ENCODE data around the gene SLC31A2.

The SLC31A2 gene

DNA sequence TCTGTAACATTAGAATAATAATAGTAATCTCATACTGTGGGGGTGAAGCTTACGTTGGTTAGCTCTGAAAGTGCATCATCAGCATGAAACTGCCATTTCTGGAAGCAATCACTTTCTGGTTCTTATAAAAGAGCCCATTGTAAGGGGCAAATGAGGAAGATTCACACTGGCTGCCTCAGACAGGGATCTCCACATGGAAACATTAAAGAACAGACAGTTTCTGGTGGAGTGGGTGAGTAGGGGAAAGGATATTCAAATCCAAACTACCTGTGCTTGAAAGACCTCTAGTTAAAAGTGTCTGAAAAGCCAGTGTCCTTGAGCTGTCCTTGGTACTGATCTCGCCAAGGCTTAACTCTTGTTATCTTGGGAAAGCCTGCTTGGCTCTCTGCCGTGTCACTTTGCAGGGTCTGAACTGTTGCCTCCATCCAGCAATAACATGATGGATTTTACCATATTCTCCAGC, 19.1 kb upstream of the SLC31A2 start:
- no peaks in the 10 kb centered on the region for H3K27me3 ChIP-seq (ENCODE audit: low read length)
- H4K20me1 ChIP-seq (ENCODE audit: low read depth, low read length): no peaks in the 10 kb centered on the region
- H3K4me3 ChIP-seq (ENCODE audit: insufficient read depth, low read length, poor library complexity, severe bottlenecking): no peak overlapping the region
- no peak overlapping the region for H3K4me2 ChIP-seq (ENCODE audit: low read depth, low read length, poor library complexity, severe bottlenecking)
- no peaks in the 10 kb centered on the region for H3K79me2 ChIP-seq (ENCODE audit: insufficient read depth, low read length)
- H2AFZ ChIP-seq (ENCODE audit: low read depth, low read length, severe bottlenecking): no peak overlapping the region
- no peaks in the 10 kb centered on the region for H3K36me3 ChIP-seq (ENCODE audit: low read length)
- no peak for TF ChIP-seq EZH2phosphoT487 (conservative IDR thresholded peaks at IDR 0.05; ENCODE audit: low read length)
- no peaks in the 10 kb centered on the region for H3K9me2 ChIP-seq (replicated peaks; ENCODE audit: insufficient read depth, low read length)
- no peak overlapping the region for H3K9ac ChIP-seq (ENCODE audit: low read length)
- H3K9me3 ChIP-seq (ENCODE audit: insufficient read depth, low read length): no peaks in the 10 kb centered on the region
- H3F3A ChIP-seq (ENCODE audit: insufficient read depth): no peaks in the 10 kb centered on the region
- no peak overlapping the region for H3K27ac ChIP-seq (ENCODE audit: low read depth, low read length)

DNA sequence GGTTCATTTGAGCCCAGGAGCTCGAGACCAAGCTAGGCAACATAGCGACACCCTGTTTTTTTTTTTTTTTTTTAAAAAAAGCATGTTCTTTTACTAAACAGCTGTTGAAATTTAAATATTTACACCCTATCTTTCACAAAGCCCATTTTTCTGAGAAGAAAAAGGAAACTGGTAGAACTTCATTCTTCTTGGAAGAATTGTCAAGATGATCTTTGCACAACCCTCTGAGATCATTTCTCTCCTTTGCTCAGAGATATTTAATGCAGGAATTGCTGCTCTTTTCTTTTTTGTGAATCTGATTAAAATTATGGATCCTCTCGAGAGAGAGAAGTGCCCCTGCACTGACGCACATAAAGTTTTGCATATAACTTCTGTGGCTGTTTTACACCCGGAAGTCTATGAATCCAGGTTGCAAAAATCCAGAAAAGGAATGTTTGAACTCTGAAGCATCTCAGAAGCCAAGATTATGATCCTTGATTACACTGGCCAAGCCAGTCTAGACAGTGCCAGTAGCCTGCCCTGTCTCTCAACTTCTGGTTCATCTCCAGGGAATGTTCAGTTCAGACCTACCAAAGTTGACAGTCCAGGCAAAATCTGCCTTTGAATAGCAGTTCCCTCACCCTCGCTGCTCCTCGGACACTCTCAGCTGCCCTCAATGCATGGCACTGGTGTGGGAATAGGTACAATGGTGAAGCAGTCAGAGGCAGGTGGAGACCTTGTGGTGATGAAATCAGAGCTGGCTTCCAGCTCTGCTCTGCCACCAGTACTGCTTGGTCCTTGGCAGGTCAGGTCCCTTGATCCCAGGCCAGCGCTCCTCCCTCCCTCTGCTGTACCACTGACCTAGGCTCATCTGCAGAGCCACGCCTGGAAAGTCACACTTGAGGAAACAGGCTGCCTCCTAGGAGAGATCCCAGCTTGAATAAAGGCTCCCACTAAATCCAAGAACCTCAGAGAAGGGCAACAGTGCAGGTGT, 13.3 kb upstream of the SLC31A2 start:
- Histone ChIP-seq H3K9ac (ENCODE audit: low read length) (no peak overlapping the region), H3K4me3 (ENCODE audit: insufficient read depth, low read length, poor library complexity, severe bottlenecking) (no peak overlapping the region), H3K27me3 (ENCODE audit: low read length) (no peaks in the 10 kb centered on the region), H3K4me2 (ENCODE audit: low read depth, low read length, poor library complexity, severe bottlenecking) (no peak overlapping the region), H3K9me3 (ENCODE audit: insufficient read depth, low read length) (no peaks in the 10 kb centered on the region), H3K36me3 (ENCODE audit: low read length) (no peaks in the 10 kb centered on the region), H3K79me2 (ENCODE audit: insufficient read depth, low read length) (no peaks in the 10 kb centered on the region), H3K27ac (ENCODE audit: low read depth, low read length) (no peak overlapping the region), H3K9me2 (replicated peaks; ENCODE audit: insufficient read depth, low read length) (no peaks in the 10 kb centered on the region), H4K20me1 (ENCODE audit: low read depth, low read length) (no peaks in the 10 kb centered on the region), H2AFZ (ENCODE audit: low read depth, low read length, severe bottlenecking) (no peak overlapping the region), H3F3A (ENCODE audit: insufficient read depth) (no peaks in the 10 kb centered on the region)
- TF ChIP-seq CTCF (IDR thresholded peaks at IDR 0.05; ENCODE audit: insufficient read depth, low read length, poor library complexity, severe bottlenecking) (no peak), EZH2phosphoT487 (conservative IDR thresholded peaks at IDR 0.05; ENCODE audit: low read length) (no peak)

GRCh38 chr9:113138760-113139159, 12.0 kb upstream of the SLC31A2 start:
- Histone ChIP-seq H3K36me3 (ENCODE audit: low read length) (no peaks in the 10 kb centered on the region), H3K4me3 (ENCODE audit: insufficient read depth, low read length, poor library complexity, severe bottlenecking) (no peak overlapping the region), H3K9ac (ENCODE audit: low read length) (no peak overlapping the region), H4K20me1 (ENCODE audit: low read depth, low read length) (no peaks in the 10 kb centered on the region), H3K27ac (ENCODE audit: low read depth, low read length) (no peak overlapping the region), H2AFZ (ENCODE audit: low read depth, low read length, severe bottlenecking) (no peak overlapping the region), H3K9me3 (ENCODE audit: insufficient read depth, low read length) (no peaks in the 10 kb centered on the region), H3F3A (ENCODE audit: insufficient read depth) (no peaks in the 10 kb centered on the region), H3K79me2 (ENCODE audit: insufficient read depth, low read length) (no peaks in the 10 kb centered on the region), H3K4me2 (ENCODE audit: low read depth, low read length, poor library complexity, severe bottlenecking) (no peak overlapping the region), H3K9me2 (replicated peaks; ENCODE audit: insufficient read depth, low read length) (no peaks in the 10 kb centered on the region), H3K27me3 (ENCODE audit: low read length) (no peaks in the 10 kb centered on the region)
- TF ChIP-seq CTCF (IDR thresholded peaks at IDR 0.05; ENCODE audit: insufficient read depth, low read length, poor library complexity, severe bottlenecking) (no peak), EZH2phosphoT487 (conservative IDR thresholded peaks at IDR 0.05; ENCODE audit: low read length) (no peak)

All from SU-DHL-6 (cell line).